CD4-positive, alpha-beta T cell treated with Interleukin-17A for 4 hours (primary cell): ENCODE results near the gene TECPR2.
A peak's percentile ranks its signal among the peaks of the same experiment; 100 is the strongest.

Experiments
- DNase-seq: peaks from one replicate; pipeline ENCODE4 v3.0.0-alpha.2; 2020; ENCODE audit warnings: mixed read lengths

TECPR2 gene

DNA sequence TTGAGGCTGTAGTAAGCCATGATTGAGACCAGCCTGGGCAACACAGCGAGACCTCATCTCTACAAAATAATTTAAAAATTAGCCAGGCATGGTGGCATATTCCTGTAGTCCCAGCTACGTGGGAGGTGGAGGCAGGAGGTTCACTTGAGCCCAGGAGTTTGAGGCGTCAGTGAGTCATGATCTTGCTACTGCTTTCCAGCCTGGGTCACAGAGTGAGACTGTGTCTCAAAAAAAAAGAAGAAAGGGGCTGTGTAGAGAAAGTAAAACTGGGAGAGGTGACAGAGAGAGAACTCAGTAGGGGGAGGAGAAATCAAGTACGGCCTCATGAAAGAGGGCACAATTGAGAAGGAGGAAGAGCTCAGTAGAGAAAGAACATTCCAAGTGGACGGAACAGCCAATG, 12.4 kb downstream of the TECPR2 start:
- DNase-seq, result no peak

DNA sequence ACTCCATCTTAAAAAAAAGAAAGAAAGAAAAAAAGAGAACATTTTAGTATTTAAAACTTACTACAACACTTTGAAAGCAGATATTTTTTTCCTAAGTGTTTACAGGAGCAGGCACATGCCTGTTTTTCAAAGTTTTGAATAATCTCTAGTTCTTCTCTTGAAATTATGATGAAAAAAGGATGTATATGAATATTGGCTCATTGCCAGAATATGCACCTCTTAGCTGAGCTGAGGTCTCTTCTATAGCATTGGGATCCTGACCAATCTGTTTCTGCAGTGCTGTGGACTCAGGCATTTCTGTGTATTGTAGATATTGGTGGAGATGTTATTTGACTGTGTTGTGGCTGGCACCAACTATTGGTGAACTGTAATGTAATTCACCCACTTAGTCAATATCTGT, 15.0 kb downstream of the TECPR2 start:
- no peak for DNase-seq

DNA sequence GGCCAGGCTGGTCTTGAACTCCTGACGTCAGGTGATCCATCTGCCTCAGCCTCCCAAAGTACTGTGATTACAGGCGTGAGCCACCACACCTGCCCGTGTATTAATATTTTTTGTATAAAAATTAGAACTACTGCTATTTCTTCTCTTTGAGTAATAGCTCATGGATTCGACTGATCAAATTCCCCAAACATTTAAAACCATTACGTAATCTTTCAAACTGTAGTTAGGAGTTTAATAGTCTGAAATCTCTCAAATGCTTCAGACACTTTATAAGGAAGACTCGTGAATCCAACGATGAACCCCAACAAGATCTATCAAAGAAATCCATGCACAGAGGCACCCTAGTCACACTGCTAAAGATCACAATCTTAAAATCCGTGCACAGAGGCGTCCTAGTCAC, 16.1 kb downstream of the TECPR2 start:
- no peak for DNase-seq

DNA sequence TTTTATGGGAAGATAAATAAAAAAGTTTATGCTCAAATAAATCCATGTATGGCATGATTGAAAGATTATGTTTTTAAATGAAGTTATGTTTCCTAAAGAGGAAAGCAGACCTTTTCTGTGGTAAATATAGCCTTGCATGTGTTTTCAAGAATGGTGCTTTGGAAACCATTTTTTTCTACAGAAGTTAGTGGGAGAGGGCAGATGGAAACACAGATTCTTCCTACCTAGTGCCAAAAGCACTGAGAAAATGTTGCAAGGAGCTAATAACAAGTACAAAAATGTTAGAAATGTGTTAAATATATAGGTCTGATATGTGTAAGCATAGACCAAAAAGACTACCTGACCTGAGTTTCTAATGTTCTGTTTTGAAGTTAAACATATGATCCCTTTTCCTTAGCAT, 24.3 kb downstream of the TECPR2 start:
- no peak for DNase-seq

DNA sequence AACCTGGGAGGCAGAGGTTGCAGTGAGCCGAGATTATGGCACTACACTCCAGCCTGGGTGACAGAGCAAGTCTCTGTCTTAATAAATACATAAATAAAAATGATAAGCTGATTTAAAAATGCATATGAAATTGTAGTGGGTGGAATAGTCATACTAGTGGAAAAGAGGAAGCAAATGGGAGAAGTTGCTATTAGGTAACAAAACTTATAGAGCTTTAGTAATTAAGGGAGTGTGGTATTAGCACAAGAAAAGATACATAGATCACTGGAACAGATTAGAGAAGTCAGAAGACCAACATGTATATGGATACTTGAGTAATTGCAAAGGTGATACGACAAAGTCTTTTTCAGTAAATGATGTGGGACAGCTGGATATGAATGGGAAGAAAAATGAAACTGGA, 26.5 kb downstream of the TECPR2 start:
- no peak for DNase-seq

DNA sequence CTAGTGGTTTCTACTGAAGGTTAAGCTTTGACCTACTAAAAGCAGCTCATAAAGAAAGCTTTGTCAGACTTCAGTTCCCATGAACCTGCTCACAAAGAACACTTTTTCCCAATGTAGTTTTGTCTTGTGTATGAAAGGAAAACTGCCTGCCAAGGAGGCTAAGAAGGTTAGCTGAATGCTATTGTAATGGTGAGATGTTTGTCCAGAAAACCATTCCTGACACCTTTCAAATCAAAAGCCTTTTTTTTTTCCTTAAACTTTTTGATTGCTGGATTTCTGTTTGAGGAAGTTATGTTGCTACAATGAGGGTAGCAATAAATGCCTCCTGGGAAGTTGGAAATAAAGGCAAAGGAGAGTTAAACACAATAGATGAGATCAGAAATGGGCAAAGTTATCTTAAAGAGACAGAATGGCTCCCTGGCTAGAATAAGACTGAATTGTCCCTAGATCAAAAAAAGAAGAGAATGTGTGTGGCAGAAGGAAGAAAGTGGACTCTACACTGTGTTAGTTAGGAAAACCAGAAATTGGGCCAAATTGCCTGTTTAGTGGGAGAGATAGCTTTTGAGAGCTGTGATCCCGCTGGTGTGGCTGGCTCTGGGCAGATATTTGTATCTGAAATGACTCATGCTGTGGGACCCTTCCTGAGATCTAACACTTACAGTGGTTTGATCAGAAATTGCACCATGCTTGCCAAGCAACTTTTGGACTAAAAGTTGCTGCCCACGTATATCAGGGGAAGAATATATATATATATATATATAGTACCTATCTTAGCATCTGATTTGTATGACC, 27.5 kb downstream of the TECPR2 start:
- no peak for DNase-seq

DNA sequence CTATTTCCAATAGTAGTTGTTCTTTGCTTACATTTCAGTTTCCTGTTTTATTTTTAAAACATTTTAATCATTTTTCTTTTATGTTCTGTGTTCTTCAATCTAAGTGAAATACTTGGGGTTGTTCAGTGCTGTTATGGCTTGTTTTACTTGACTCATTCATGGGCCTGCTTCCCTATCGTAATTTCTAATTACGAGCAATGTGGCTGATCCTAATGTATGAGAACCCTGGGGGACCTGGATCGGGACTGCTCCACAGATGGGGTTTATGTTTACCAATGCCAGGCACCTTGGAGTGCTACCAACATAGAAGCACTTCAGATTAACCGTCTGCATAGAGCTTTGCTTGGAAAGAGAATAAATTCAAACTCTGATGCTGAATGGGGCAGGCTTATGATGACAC, 29.8 kb downstream of the TECPR2 start:
- DNase-seq, result no peak

DNA sequence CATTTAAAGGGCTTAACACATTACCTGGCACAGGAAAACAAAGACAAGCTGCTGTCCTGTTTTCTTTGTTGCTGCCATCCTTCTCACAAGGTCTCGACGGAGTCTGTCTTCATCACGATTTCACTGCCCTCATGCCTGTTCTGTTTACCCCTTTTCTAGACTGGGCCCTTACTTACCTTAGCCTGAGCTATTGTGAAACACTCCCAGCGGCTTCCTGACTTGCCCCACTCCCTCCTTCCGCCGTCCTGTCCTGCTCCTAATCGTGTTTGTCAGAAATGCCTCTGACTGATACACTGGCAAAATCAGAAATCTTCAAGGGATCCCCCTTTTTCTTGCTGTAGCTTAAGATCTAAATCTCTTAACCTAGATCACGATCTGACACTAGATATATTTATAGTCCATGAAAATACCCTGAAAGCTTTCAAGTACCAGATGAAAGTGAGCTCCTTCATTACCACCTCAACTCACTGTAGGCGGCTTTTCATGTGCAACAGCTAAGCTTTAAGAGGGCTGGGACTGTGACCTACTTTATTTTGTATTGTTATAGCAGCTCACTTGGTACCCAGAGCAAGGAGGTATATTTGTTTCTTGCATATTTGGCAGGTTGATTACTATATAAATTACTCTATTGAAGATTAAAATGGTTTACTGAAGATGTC, 32.1 kb downstream of the TECPR2 start:
- peak; percentile 30 for DNase-seq

DNA sequence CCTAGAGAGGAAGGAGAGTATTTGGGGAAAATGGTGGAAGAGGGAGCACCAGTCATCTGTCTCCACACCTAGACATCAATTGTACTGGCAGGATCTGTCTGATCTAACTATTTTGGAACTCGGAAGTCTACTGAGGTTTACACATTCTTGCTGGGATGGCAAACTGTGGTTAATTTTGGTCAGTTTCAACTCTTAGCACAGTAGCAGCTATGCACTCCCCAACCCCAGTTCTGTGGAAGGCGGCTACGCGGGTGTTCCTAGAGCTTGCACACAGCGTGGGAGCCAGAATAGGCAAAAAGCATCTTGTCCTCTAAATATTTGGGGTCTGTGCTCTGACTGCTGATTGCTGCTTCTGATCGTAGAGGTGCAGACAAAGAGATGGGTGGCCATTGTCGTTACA, 33.8 kb downstream of the TECPR2 start:
- no peak for DNase-seq

DNA sequence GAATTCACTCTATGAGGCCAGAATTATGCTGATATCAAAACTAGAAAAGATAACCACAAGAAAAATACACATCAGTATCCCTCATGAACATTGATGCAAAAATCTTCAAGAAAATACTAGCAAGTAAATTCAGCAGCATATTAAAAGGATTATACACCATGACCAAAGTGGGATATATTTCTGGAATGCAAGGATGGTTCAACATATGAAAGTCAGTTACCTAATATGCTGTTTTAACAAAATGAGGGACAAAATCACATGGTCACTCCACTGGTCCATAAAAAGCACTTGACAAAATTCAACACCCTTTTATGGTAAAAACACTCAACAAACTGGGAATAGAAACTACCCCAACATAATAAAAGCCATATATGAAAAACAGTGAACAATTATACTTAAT, 40.3 kb downstream of the TECPR2 start:
- no peak for DNase-seq

DNA sequence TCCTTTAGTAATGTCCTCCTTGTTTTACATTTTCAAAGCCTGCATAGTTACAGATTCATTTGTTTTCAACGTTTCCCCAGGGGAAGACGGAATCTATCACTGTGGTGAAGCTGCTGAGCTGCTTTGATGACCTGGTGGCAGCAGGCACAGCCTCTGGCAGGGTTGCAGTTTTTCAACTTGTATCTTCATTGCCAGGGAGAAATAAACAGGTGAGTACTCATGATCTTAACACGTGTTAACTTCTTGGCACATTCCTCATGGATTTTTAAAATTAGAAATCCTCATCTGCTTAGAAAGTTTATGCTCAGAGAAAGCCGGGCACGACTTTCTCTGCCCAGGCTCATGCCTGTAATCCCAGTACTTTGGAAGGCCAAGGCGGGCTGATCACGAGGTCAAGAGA, 44.5 kb downstream of the TECPR2 start:
- DNase-seq, result no peak

DNA sequence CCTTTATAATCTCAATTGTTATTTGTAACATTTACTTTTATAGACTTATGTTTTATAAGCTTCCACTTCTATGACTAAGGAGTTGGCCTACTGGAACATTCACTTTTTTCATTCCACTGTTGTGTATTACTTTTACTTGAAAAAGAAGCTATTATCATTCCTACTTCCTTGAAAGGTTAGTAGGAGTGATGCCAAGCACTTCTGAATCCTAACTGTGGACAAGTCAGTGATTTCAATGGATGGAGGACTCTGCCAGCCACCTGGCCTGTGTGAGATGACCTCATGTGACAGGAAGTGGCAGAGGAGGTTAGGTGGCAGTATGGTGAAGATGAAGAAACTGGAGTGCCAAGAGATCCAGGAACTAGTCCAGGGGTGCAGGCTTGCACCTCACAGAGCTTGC, 46.0 kb downstream of the TECPR2 start:
- DNase-seq, result no peak

DNA sequence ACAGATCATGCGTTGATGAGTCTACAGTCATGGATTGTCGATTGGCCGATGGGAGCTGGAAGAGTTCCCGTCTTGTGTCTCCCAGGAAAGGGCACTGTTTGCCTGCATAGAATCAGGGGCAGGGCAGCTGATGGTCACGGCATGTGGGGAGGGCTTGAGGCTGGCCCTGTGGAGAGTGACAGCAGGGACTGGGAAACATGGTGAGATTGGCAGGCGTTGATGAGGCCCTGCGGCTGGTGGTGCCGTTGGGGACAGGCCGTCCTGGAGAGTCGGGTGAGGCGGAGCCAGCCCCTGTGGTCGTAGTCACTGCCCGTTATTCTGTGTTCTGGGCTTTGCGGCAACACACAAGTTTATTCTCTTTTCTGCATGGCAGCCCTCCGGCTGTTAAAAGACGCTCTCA, 52.9 kb downstream of the TECPR2 start:
- DNase-seq, result no peak

DNA sequence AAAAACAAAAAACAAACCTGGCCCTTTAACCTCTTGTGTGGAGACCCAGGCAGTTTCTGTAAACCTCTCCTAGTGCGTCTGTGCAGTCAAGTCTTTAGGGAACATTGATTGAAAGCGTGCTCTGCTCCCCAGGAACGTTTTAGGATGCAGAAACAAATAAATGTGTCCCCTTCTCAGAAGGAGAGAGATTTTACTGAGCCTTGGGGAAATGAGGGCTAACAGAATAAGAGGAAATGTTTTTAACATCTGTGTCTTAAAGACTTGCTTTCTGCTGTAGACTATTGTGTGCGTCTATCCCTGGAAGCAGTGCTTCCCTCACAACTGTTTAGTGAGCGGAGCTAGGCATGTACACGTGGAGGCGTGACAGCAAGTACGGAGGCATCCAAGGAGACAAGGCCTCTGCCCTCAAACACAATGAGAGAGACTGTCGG, 54.3 kb downstream of the TECPR2 start:
- no peak for DNase-seq

DNA sequence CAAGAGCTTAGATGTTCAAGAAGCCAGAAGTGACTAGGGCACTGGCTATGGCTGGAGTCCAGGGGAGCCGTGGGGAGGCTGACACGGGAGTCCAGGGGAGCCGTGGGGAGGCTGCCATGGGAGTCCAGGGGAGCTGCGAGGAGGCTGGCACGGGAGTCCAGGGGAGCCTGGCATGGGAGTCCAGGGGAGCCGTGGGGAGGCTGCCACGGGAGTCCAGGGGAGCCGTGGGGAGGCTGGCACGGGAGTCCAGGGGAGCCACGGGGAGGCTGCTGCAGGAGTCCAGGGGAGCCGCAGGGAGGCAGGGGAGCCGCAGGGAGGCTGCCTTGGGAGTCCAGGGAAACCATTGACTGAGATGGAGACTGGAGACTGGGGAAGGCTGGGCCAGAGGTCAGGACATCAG, 54.9 kb downstream of the TECPR2 start:
- DNase-seq, result no peak

DNA sequence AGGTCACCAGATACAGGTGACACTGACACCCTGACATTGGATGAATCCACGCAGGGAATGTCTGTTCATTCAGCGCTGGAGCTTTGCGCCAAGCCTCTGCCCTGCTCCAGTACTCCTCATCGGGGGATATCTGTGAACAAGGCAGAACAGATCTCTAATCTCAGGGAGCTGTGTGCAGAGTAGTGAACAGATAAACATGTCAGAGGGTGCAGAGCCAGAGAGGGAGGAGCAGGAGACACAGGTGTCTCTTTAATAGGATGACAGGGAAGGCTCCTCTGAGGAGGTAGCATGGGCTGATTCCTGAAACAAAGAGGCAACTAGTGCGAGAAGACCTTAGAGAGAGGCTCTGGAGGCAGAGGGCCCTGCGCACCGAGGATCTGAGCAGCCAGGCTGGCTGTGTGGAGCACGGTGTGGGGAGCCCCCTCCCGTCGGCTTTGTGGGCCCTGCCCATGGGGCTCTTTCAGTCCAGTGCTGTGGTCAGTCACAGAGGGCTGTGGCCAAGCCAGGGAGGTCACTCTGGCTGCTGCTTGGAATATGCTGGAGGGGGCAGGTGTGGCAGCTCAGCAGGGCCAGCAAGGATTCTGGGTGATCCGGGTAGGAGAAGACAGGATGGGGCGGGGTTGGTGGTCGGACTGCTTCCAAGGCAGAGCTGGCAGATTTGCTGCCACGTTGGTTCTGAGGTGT, 55.6 kb downstream of the TECPR2 start:
- no peak for DNase-seq

DNA sequence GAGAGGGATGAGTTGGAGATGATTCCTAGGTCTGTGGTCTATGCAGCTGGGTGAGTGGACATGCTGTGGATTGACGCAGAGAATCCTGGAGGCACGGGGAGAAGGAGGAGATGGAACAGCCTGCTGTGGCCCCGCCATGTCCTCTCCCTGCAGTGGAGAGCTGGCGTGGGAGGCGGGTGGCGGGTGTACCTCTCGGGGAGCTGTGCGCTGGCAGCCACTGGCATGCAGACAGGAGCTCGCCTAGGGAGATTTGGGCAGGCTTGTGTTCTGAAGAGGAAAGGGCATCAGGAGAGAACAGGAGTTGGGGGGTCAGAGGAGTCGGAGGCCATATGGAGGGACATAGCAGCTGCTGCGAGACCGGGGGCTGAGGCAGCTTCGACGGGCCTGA, 56.1 kb downstream of the TECPR2 start:
- no peak for DNase-seq

DNA sequence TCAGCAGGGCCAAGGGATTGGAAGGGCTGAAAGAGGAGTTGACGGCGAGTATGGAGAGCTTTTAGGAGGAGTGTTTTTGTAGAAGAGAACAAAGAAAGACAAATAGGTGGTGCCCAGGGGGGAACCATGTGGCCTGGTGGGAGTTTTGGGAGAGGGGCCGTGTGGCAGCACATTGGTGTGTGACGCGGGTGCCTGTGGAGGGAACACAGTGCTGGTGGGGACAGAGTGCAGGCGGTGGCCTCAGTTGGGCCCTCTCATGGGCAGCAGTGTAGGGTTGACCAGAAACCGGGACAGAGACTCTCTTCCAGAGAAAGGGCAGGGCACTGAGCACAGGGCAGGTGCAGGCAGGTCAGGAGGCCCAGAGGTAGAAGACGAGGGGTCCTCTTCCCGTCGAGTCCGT, 56.5 kb downstream of the TECPR2 start:
- no peak for DNase-seq

DNA sequence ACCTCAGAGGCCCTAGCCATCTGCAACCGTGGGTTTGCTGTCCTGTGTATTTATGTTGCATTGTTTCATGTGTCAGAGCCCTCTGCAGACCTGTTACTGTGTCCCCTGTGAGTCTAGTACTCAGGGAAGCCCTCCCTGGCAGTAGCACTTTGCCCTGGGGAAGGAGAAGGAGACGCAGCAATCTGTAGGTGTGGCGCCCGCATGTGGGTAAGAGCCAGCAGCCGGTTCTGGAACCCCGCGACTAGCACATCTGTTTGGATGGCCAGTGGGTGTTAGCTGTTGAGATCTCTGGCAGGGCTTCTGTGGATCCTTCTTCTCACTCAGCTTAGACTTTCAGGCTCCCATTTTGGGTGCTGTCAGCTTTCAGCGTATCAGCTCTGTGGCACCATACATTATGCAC, 57.0 kb downstream of the TECPR2 start:
- no peak for DNase-seq

DNA sequence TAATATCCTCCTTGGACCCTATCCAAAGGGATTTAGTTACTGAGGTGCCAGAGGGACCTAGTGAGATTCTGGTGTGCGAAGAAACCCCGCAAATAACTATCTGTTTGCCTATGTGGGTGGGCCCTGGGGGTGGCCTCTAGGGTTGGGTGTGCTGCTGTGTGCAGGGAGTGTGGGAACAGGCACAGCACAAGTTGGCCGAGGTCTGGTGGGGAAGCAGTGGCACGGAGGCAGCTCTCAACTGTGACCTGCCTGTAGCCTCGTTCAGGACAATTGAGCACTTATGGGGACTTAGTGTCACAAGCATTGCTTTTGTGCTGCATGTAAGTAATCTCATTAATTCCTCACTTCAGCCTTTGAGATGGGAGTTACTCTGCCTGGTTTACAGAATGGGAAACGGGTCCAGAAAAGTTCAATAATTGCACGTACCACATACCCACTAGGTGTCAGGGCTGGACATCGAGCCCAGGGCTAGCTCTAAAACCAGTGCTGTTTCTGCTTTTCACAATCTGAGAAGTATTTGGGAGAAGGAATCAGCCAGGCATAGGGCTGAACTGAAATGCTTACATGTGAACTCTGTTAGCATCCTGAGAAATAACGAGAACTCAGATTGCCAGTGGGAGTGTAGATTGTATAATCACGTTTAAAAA, 58.8 kb downstream of the TECPR2 start:
- no peak for DNase-seq

DNA sequence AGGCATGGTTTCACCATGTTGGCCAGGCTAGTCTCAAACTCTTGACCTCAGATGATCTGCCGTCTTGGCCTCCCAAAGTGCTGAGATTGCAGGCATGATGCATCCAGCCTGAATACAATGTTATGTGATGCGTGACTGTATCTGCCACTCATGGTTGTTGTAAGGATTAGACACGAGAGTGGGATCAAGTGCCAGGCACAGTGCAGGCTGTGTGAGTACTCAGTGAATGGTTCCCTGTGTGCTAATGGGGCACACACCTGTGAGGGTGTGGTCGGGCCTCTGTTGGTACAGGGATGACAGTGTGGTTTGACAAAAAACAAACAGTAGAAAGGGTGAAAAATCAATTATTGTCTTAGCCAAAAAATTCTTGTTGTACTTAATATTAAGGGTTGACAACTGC, 61.8 kb downstream of the TECPR2 start:
- DNase-seq, result no peak

DNA sequence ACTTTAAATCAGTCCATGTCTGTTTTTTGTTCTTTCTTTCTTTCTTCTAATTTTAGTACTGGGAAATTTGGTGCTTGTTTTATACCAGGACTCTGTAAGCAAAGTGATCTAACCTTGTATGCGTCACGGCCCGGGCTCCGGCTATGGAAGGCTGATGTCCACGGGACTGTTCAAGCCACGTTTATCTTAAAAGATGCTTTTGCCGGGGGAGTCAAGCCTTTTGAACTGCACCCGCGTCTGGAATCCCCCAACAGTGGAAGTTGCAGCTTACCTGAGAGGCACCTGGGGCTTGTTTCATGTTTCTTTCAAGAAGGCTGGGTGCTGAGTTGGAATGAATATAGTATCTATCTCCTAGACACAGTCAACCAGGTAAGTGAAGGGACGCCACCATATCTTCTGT, 62.2 kb downstream of the TECPR2 start:
- no peak for DNase-seq

DNA sequence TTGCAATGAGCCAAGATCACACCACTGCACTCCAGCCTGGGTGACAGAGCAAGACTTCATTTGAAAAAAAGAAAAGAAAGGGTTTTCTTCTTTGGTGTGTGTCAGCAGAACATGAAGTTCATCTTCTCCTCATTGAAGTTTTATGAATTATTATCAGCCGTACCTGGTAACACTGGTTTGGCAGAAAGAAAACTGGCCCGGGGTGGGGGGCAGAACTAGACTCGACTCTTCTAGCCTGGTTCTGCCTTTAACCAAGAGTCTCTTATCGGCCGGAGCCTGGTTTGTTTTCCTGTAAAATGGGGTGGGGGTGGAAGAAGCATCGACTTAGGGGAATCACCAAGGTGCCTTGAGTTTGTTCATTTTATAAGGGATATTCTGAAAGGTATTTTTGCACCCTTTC, 64.1 kb downstream of the TECPR2 start:
- DNase-seq, result no peak

DNA sequence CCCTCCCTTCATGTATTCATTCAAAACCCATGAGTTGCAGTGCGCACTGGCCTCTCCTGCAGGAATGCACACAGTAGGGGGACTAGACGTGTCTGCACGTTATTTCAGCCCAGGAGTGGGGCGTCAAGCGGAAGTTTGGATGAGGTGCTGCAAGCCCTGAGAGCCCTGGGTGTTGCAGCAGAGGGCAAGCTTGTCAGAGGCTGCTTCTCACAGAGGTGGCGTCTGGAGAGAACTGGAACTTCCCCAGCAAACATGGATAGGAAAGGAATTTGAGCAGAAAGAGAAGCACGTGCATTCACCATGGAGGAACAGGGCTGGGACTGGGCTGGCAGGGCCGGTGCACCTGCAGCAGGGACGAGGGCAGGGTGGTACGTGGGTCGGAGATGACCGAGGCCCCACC, 64.9 kb downstream of the TECPR2 start:
- no peak for DNase-seq
